ENCODE measurements around the gene COL4A2.

- TF ChIP-seq CTCF (IDR thresholded peaks at IDR 0.05) (no peak), POLR2A (IDR thresholded peaks at IDR 0.05) (no peak)
Measured at GRCh38 chr13:110336681-110337080, 29.6 kb downstream of the COL4A2 start.
